GM18498 (cell line): ENCODE measurements around the gene DES.

Source experiments
- ATAC-seq: cut with Tn5 transposase; IDR thresholded peaks from one replicate; pipeline ENCODE4 v1.9.1; 2021; ENCODE audit warnings: mild to moderate bottlenecking, moderate library complexity; ENCODE audit not compliant: unreplicated experiment

DES gene

DNA sequence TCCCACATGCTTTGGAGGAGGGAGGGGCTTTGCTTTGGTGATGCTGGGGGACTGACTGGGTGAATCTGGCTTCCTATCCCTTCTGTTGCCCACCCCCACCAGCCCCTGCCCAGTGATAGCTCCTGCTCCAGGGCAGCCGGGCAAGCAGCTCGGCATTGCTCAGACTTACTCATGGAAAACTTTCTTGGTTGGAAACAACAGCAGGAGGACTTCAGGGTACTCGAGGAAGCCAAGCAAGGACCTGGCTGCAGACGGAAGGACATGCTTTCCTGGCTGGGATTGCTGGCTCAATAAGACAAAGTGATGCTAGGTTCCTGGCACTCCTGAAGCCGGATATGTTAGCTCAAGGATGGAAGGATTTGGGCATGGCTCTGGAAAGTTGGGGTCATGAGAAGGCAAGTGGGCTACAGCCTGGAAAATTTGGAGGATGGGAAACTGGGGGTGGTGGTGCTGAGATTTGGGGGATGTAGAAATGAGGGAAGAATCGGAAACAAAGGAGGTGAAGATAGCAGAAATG is 19.6 kb downstream of the DES start:
- ATAC-seq = no peak

DNA sequence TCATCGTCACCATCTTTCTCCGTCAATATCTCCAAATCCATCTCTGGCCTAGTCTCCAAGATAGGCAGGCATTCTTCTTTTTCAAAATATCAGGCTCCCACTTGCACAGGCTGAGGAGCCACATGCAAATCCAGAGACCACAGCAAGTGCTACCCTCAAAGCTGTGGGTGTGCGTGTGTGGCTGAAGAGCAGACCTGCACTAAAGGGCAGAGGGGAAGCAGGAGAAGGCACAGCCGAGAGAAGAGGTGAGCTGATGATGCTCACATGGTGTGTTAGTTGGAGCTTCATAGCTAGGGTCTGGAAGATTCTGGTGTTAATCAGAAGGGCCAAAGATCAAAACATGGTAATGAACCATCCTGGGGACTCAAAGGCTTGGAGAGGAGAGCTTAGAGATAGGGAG is 20.3 kb downstream of the DES start:
- ATAC-seq = no peak

DNA sequence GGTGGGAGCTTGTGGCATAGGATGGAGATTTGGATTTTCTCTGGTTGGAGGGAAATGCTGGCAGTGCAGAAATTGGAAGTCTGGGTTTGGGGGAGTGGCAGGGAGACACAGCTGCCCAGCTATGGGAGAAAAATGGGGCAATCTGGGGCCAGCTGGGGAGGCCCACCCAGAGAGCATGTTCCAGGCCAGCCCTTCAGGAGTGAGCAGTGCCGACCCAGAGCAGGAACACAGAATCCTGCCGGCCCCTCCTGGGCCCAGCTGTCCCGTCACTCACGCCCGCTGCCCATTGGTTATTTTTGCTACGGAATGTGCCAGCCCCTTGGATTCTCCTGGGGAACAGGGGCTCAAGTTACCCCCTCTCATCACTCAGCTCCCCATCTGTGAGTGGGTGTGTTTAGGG is 21.3 kb downstream of the DES start:
- no peak for ATAC-seq

DNA sequence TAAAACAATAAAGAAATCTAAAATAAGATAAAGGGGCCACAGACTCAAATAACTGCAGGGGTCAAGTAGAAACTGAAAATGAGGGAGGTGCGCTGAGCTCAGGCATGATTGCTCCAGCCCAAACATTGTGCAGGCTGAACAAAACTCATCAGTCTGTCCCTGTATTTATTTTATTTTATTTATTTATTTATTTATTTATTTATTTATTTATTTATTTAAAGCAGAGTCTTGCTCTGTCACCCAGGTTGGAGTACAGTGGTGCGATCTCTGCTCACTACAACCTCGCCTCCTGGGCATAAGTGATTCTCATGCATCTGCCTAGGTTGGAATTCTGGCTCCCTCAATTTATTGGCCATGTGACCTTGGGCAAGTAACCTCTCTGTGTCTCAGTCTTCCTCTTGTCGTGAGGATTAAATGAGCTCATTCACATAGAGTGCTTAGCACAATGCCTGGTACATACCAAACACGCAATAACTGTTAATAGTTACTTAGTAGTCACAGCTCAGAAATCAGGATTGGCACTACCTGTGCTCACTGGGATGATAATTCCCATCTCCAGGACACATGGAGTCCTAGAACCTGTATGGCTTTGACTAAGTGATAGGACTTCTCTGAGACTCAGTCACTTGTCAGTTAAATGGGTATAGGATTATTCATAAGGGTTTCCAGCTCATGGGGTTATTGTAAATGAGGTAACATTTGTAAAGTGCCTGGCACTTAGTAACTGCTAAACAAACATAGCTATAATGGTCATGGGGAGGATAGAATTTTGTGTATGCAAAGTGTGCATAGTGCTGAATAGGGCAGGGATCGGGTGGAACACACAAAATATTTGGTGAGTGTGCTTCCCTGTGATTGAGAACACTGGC is 22.4 kb downstream of the DES start:
- ATAC-seq = no peak

DNA sequence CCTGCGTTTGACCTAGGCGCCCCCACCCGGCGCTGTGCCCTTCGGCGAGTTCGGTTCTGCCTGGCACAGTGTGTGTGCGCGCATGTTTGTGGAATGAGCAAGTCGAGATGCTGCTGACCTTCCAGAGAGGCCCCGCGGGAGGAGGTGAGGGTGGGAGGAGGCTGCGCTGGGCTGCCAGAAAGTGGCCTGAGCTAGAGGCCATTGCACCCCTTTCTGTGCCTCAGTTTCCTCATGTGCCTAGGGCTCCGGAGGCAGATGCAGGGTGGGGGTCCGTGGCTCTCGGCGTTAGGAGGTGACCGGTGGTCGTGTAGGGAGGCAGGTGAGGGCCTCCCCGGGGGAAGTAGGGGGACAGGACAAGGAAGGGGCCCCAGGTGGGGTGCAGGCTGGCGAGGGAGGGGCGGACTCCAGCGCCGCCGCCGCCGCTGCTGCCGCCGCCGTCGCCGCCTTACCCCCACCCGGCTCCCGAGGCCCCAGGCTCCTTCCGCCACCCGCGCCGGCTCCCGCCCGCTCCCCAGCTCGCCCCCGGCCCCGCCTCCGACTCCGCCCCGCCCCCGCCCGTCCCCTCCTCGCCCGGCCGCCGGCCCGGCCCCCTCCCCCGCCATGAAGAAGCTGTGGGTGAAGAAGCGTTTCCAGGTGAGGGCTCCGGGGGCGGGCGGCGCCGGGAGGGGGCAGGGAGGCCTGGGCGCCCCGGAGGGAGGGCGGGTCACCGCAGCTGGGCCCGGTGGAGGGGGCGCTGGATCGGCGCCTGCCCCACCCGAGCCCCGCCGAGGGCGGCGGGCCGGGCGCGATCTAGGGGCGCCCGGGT is 23.5 kb downstream of the DES start:
- no peak for ATAC-seq

DNA sequence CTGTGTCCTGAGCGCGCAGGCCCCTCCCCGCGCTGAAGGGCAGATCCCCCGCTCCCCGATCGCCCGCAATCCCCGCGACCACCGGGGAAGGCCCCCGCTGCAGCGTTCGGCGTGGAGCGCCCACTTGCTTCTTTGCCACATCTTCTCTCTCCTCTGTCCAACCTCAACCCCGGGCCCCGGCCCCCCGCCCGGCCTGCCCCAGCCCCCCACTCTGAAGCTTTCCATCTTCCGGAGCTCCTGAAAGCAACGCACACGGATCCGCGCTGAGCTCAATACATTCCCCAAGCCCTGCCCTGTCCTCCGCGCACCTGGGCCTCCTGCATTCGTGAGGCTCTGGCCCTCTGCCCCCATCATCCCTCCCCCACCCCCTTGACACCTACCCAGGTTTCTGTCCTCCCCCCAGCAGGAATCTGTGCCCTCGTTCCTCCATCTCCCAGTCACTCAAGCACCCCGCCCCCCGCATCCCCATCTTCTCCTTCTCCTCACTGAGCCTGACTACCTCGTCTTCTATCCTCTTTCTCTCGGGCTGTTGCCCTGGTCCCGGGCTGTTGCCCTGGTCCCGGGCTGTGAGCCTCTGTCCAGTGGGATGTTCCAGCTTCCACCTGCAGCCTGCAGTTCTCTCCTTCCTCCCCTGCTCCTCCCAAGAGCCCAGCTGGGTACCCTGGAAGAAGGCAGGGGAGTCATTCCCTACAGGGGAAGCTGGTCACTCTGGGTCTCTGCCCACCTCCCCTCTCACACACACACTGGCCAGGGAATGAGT is 24.3 kb downstream of the DES start:
- ATAC-seq = no peak

DNA sequence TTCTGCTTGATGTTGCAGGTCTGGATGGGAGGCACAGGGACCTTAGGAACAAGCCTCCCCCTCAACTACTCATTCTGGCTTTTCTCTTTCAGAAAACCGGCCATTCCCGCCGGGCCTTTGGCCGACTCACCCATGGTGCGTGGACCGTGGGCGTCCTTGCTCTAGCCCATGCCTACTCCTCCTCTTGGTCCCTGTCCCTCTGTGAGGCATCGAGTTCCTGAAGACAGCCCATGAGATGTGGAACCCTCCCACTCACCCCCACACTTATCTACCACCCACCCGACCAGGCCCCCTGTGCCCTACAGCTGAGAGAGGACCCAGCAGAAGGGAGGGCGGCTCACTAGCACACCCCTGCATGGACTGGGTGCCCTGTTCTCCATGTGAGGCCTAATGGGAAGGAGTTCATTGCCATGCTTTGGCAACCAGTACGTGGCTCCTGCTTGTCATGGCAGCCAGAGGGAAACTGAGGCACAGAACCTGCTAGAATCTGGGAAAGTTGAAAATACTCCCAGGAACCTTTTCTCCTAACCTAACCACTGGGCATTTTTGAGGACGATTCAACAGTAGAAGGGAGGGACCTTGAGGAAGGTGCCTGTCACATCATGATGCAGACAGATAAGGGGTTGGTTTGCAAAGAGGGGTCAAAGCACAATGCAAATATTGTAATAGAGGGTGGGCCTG is 25.0 kb downstream of the DES start:
- no peak for ATAC-seq

DNA sequence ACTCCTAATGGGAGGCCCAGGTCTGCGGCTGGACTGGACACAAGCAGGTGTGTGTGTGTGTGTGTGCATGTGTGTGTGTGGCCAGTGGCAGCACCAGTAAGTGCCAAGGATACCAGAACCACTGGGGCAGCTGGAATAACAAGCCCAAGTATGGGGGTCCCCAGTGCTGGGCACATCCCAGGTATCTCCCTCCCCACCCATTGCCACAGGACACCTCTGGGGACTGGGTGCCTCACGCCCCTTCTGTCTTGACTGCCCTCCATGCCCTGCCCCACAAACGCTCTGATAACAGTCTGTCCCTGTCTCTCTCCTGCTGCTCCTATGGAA is 25.5 kb downstream of the DES start:
- no peak for ATAC-seq

DNA sequence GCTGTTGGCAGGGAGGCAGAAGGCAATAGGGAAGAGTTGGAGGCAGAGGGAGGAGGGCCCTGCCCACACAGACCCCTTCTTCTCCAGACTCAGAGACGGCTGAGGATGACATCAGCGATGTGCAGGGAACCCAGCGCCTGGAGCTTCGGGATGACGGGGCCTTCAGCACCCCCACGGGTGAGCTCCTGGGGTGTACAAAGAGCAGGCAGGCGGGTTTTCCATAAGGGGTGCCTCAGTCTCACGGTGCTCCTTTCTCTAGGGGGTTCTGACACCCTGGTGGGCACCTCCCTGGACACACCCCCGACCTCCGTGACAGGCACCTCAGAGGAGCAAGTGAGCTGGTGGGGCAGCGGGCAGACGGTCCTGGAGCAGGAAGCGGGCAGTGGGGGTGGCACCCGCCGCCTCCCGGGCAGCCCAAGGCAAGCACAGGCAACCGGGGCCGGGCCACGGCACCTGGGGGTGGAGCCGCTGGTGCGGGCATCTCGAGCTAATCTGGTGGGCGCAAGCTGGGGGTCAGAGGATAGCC is 26.5 kb downstream of the DES start:
- no peak for ATAC-seq

DNA sequence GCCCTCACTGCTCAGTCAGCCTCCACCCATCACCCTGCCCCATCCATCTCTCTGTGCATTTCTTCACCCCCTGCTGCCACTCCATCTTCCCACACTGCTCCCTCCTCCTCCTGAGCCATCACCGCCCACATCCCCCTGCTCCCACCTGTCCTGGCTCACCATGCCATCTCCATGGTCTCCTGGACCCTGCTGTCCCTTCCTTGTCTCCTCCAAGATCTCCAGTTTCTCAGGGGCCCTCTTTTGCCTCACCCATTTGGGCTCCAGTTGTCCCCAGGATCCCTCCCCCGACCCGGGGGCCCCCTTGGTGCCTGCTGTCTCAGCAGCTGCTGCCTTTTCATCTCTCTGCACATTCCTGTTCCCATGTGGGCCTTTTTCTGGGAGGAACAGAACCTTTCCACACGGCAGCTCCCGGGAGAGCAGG is 27.1 kb downstream of the DES start:
- ATAC-seq = no peak

DNA sequence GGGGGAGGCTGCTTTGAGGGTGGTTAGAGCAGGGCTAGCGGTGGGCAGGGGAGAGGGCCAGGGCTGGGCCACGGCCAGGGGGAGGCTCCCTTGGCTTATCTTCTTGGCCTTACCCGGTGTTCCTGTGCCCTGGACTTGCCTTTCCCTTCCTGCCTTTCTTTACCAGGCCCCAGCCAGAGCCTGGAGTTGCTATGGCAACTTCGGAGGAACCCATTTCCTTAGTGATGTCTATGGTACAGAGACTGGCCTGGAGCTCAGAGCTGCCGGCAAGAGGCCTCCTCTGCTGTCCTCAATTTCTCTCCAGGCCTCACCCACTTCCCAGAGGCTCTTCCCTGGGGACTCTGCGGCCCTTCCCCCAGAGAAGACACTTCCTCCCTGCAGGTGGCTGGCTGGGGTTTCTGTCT is 27.9 kb downstream of the DES start:
- no peak for ATAC-seq

DNA sequence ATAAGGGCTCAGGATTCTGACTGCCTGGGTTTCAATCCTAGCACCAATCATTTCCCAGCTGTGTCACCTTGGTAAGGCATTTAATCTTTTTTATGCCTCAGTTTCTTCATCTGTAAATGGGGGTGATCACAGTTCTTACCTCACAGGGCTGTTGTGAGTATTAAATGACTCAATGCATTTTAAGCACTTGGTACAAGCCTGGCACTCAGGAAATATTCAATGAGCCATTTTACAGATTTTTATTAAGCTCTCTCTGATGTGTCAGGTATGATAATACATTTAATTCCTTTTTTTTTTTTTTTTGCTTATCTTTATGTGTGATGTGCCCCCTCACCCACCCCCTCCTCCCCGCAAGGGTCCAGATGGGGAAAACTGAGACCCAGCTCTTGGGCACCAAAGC is 28.5 kb downstream of the DES start:
- no peak for ATAC-seq

DNA sequence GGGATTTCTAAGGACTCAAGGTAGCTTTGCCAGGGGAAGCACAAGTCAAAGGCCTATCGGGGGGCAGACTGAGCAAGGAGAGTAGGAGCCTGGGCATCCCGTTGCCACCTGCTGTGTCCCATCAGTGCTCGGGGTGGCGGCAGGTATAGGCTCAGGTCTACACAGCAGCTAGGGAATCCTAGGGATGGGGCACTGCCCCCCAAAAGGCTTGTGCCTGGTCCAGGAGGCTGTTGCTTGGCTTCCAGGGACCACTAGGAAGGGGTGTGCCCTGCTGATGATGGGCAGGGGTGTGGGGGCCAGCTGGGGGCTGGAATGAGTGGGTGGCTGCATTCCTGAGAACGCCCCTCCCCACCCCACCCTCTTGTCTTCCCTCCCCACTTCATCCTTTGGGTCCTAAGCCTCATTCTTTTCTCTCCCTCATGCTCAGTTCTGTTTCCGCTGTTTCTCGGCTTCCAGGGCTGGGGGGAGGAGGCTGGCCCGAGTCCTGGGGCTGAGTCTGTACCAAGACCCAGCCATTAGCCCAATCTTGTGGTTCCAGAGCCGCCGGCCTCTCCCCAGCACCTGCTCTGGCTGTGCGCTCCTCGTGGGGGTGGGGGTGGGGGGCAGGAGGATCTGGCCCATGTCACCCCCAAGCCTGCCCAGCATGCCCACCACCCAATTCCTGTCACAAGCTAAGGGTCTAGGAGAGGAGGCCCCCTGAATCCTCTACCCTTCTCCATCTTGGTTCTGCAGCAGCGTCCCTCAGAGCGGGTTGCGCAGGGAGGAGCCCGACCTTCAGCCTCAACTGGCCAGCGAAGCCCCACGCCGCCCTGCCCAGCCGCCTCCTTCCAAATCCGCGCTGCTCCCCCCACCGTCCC is 29.3 kb downstream of the DES start:
- no peak for ATAC-seq

DNA sequence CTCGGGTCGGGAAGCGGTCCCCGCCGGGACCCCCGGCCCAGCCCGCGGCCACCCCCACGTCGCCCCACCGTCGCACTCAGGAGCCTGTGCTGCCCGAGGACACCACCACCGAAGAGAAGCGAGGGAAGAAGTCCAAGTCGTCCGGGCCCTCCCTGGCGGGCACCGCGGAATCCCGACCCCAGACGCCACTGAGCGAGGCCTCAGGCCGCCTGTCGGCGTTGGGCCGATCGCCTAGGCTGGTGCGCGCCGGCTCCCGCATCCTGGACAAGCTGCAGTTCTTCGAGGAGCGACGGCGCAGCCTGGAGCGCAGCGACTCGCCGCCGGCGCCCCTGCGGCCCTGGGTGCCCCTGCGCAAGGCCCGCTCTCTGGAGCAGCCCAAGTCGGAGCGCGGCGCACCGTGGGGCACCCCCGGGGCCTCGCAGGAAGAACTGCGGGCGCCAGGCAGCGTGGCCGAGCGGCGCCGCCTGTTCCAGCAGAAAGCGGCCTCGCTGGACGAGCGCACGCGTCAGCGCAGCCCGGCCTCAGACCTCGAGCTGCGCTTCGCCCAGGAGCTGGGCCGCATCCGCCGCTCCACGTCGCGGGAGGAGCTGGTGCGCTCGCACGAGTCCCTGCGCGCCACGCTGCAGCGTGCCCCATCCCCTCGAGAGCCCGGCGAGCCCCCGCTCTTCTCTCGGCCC is 30.1 kb downstream of the DES start:
- ATAC-seq = no peak

DNA sequence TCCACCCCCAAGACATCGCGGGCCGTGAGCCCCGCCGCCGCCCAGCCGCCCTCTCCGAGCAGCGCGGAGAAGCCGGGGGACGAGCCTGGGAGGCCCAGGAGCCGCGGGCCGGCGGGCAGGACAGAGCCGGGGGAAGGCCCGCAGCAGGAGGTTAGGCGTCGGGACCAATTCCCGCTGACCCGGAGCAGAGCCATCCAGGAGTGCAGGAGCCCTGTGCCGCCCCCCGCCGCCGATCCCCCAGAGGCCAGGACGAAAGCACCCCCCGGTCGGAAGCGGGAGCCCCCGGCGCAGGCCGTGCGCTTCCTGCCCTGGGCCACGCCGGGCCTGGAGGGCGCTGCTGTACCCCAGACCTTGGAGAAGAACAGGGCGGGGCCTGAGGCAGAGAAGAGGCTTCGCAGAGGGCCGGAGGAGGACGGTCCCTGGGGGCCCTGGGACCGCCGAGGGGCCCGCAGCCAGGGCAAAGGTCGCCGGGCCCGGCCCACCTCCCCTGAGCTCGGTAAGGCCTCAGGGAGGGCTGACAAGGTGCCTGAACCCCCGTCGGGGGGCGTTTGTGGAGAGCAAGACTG is 30.7 kb downstream of the DES start:
- ATAC-seq = no peak

DNA sequence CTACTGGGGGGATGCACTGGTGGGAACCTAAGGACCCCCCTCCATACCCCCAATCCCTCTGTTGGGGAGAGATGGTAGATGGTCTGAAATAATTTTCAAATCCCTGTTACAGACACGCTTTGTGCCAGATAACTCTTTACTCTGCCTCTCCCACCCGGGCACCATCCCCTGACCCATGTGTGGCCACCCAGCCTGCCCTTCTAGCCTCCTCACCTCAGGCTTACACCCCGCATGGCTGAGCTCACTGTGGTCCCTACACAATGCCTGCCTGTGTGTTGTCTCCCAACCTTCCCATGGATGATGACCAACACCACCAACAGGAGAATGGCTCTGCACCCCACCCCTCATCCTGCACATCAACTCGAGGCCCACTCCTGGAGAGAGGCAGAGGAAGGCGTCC is 31.4 kb downstream of the DES start:
- ATAC-seq = no peak

DNA sequence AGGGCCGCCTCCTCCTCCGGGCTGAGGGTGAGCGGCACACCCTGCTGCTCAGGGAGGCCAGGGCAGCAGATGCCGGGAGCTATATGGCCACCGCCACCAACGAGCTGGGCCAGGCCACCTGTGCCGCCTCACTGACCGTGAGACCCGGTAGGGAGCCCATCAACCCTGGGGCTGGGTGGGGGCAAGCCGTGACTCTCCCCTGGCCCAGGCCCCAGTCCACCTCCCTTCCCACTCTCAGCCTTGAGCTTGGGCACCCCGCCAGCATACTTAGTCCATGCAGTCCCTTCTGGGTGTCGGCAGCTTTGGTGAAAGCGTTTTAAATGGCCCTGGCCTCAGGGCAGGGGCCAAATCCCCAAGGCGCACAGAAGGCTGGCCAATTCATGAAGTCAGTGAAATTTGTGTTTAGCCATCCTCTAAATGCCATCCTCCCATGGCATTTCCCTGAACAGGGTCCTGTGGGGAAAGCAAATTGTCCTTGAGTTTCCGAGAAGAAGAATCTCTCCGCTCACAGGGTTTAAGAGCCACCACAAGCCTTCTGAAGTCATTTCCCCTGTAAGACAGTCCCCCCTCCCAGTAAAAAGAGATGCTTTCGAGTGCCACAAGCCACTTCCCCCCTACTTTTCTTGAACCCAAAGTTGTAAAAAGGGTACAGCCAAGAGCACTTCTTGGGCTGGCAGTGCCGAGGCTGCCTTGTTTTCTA is 33.6 kb downstream of the DES start:
- no peak for ATAC-seq
